NCI-H2171 (cell line): Measurements from ENCODE around the gene IGFBP3.

Experiments used
- DNase-seq: peaks from one replicate; lab custom pipeline; 2025; lab: John Stamatoyannopoulos, UW

IGFBP3 gene

GRCh38 chr7:45891462-45892402 lies 29.3 kb downstream of the IGFBP3 start:
- no peak for DNase-seq

- peak; percentile 8 for DNase-seq
These were observed 30.1 kb downstream of the IGFBP3 start for GRCh38 chr7:45890902-45891461.

- no peak for DNase-seq
These were observed 30.8 kb downstream of the IGFBP3 start for GRCh38 chr7:45890125-45890901.

GRCh38 chr7:45889367-45890067 lies 31.6 kb downstream of the IGFBP3 start:
- no peak for DNase-seq

GRCh38 chr7:45888993-45889366 lies 32.1 kb downstream of the IGFBP3 start:
- DNase-seq = no peak

- DNase-seq = peak; percentile 6
These were observed 32.7 kb downstream of the IGFBP3 start, which contains the start of gene IGFBP1 for GRCh38 chr7:45888185-45888992. Gene IGFBP1 (plus strand): TSS chr7:45888488. CDS start chr7:45888653, 165 bp downstream.

- DNase-seq = no peak
These were observed 34.0 kb downstream of the IGFBP3 start for GRCh38 chr7:45886931-45887667.

- DNase-seq = no peak
These were observed 35.7 kb downstream of the IGFBP3 start for GRCh38 chr7:45885264-45885882.

GRCh38 chr7:45884136-45884535 lies 36.9 kb downstream of the IGFBP3 start:
- DNase-seq = no peak

- no peak for DNase-seq
These were observed 38.6 kb downstream of the IGFBP3 start for GRCh38 chr7:45882465-45882810.

- DNase-seq = no peak
These were observed 39.2 kb downstream of the IGFBP3 start for GRCh38 chr7:45881759-45882464.

- DNase-seq = no peak
These were observed 39.8 kb downstream of the IGFBP3 start for GRCh38 chr7:45881280-45881758.

GRCh38 chr7:45880433-45880860 lies 40.6 kb downstream of the IGFBP3 start:
- DNase-seq = no peak

- no peak for DNase-seq
These were observed 42.5 kb downstream of the IGFBP3 start for GRCh38 chr7:45878457-45879144.

GRCh38 chr7:45876519-45876918 lies 44.6 kb downstream of the IGFBP3 start:
- DNase-seq = no peak

- no peak for DNase-seq
These were observed 46.5 kb downstream of the IGFBP3 start for GRCh38 chr7:45874408-45875131.

- peak; percentile 17 for DNase-seq
These were observed 47.7 kb downstream of the IGFBP3 start for GRCh38 chr7:45873355-45873754.

- DNase-seq = no peak
These were observed 48.1 kb downstream of the IGFBP3 start, which contains the start of gene CCDC201 for GRCh38 chr7:45873035-45873354. Gene CCDC201 (minus strand): TSS chr7:45873082. CDS start chr7:45873007, 75 bp downstream.
